DOHH2 (cell line): Measurements from ENCODE around the gene ATP7B.

Experiments
- H3F3A ChIP-seq: fragments of 200-600 bp; sonication (generic), shearing (Covaris generic); 2 replicates; pipeline ENCODE4 v1.6.0; 2016; ENCODE audit warnings: antibody characterized with exemption, mild to moderate bottlenecking; ENCODE audit not compliant: control insufficient read depth, insufficient read depth
- H3K27ac ChIP-seq: fragments of 200-600 bp; sonication (generic); 2 replicates; pipeline ENCODE4 v1.5.1; 2014; ENCODE audit warnings: low read depth, mild to moderate bottlenecking, low read length, moderate library complexity
- H3K27me3 ChIP-seq: fragments of 200-600 bp; sonication (generic); 2 replicates; pipeline ENCODE4 v1.6.1; 2014; ENCODE audit warnings: mild to moderate bottlenecking, low read length, mixed read lengths; ENCODE audit not compliant: control insufficient read depth
- H3K36me3 ChIP-seq: fragments of 200-600 bp; sonication (generic); 2 replicates; pipeline ENCODE4 v1.6.1; 2014; ENCODE audit warnings: mild to moderate bottlenecking, low read length, moderate library complexity, mixed read lengths; ENCODE audit not compliant: control insufficient read depth
- H3K4me1 ChIP-seq: fragments of 200-600 bp; sonication (generic); 2 replicates; pipeline ENCODE4 v1.6.1; 2014; ENCODE audit warnings: mild to moderate bottlenecking, low read length, mixed read lengths; ENCODE audit not compliant: control insufficient read depth
- H3K4me2 ChIP-seq: fragments of 200-600 bp; sonication (generic); 2 replicates; pipeline ENCODE4 v1.6.0; 2014; ENCODE audit warnings: mild to moderate bottlenecking, low read length, moderate library complexity
- H3K4me3 ChIP-seq: fragments of 200-600 bp; sonication (generic); 2 replicates; pipeline ENCODE4 v1.5.1; 2014; ENCODE audit warnings: mild to moderate bottlenecking, low read length, mixed read lengths
- H3K79me2 ChIP-seq: fragments of 200-600 bp; sonication (generic); 2 replicates; pipeline ENCODE4 v1.6.1; 2014; ENCODE audit warnings: mild to moderate bottlenecking, low read length, mixed read lengths; ENCODE audit not compliant: control insufficient read depth
- H3K9me2 ChIP-seq: fragments of 200-600 bp; sonication (generic); replicated peaks from 2 replicates; pipeline ENCODE4 v1.6.1; 2014; ENCODE audit warnings: mild to moderate bottlenecking, low read length, mixed read lengths; ENCODE audit not compliant: control insufficient read depth
- H3K9me3 ChIP-seq: fragments of 200-600 bp; sonication (generic); 2 replicates; pipeline ENCODE4 v1.6.1; 2014; ENCODE audit warnings: antibody characterized with exemption, low read length, mixed read lengths; ENCODE audit not compliant: control insufficient read depth, insufficient read depth
- H4K20me1 ChIP-seq: fragments of 200-600 bp; sonication (generic); 2 replicates; pipeline ENCODE4 v1.6.0; 2014; ENCODE audit warnings: low read depth, mild to moderate bottlenecking, antibody characterized with exemption, low read length, moderate library complexity; ENCODE audit not compliant: control insufficient read depth, insufficient read depth
- EZH2phosphoT487 ChIP-seq: fragments of 200-600 bp; sonication (generic); IDR thresholded peaks from 2 replicates; pipeline ENCODE4 v1.6.1; 2017; ENCODE audit warnings: borderline replicate concordance, mild to moderate bottlenecking, antibody characterized with exemption, low read length, moderate library complexity, mixed read lengths
- TF ChIP-seq, protein P1 (sequence below): fragments of 200-600 bp; sonication (generic); IDR thresholded peaks from one replicate; pipeline ENCODE4 v1.5.1; 2014; ENCODE audit warnings: antibody characterized with exemption, mild to moderate bottlenecking, low read depth, low read length; ENCODE audit not compliant: poor library complexity, severe bottlenecking

ATP7B gene

DNA sequence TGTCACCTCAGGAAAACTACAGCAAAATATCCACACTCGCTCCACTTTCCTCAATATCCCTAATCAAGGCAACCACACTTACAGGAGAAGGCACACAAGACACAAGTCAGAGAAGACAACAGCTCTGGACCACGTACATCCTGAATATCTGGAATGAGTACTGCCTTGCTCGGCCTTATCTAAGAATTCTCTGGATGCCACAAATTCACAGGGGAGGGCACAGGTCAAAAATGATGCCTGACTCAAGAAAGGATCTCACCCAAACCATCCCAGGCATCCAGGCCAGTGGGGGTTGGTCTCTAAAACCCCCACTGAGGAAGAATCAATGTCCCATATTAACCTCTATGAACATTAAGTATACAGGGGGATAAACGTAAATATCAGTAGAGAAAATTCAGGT lies 29.9 kb downstream of the ATP7B start:
- Histone ChIP-seq H3K79me2 (no peaks in the 10 kb centered on the region), H3K36me3 (no peaks in the 10 kb centered on the region), H4K20me1 (no peaks in the 10 kb centered on the region), H3K4me3 (no peak overlapping the region), H3K4me2 (no peak overlapping the region), H3K9me2 (no peaks in the 10 kb centered on the region), H3K27ac (no peak overlapping the region), H3F3A (no peaks in the 10 kb centered on the region), H3K27me3 (no peaks in the 10 kb centered on the region; the same call in 1 of the 2 replicates), H3K9me3 (no peaks in the 10 kb centered on the region), H3K4me1 (no peaks in the 10 kb centered on the region)
- no peak for TF ChIP-seq EZH2phosphoT487
- TF ChIP-seq, protein P1, sequence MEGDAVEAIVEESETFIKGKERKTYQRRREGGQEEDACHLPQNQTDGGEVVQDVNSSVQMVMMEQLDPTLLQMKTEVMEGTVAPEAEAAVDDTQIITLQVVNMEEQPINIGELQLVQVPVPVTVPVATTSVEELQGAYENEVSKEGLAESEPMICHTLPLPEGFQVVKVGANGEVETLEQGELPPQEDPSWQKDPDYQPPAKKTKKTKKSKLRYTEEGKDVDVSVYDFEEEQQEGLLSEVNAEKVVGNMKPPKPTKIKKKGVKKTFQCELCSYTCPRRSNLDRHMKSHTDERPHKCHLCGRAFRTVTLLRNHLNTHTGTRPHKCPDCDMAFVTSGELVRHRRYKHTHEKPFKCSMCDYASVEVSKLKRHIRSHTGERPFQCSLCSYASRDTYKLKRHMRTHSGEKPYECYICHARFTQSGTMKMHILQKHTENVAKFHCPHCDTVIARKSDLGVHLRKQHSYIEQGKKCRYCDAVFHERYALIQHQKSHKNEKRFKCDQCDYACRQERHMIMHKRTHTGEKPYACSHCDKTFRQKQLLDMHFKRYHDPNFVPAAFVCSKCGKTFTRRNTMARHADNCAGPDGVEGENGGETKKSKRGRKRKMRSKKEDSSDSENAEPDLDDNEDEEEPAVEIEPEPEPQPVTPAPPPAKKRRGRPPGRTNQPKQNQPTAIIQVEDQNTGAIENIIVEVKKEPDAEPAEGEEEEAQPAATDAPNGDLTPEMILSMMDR: no peak

DNA sequence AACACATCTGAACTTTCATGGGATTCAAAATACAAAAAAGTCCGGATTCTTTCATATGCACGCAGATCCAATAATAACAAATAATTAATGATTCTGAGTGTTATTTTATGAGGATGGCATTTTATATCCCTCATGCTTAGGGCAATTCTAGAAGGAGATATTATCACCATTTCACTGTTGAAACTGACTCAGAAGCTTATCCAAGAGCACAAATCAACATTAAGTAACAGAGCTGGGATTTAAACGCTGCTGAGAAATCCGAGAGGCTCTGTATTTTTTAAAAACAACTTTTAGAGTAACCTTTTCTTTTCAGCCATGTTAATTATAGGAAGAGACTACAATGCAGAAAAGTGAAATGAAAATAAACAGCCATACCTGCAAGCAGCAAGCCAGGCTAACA lies 30.3 kb downstream of the ATP7B start:
- TF ChIP-seq EZH2phosphoT487: no peak
- TF ChIP-seq, protein P1: no peak
- no peaks in the 10 kb centered on the region for H3K9me2 ChIP-seq
- no peaks in the 10 kb centered on the region for H3K79me2 ChIP-seq
- no peak overlapping the region for H3K4me2 ChIP-seq
- no peak overlapping the region for H3K27ac ChIP-seq
- H3K4me1 ChIP-seq: no peaks in the 10 kb centered on the region
- no peak overlapping the region for H3K4me3 ChIP-seq
- no peaks in the 10 kb centered on the region for H3K9me3 ChIP-seq
- H3K27me3 ChIP-seq: no peaks in the 10 kb centered on the region; the same call in 1 of the 2 replicates
- no peaks in the 10 kb centered on the region for H3K36me3 ChIP-seq
- H4K20me1 ChIP-seq: no peaks in the 10 kb centered on the region
- H3F3A ChIP-seq: no peaks in the 10 kb centered on the region

DNA sequence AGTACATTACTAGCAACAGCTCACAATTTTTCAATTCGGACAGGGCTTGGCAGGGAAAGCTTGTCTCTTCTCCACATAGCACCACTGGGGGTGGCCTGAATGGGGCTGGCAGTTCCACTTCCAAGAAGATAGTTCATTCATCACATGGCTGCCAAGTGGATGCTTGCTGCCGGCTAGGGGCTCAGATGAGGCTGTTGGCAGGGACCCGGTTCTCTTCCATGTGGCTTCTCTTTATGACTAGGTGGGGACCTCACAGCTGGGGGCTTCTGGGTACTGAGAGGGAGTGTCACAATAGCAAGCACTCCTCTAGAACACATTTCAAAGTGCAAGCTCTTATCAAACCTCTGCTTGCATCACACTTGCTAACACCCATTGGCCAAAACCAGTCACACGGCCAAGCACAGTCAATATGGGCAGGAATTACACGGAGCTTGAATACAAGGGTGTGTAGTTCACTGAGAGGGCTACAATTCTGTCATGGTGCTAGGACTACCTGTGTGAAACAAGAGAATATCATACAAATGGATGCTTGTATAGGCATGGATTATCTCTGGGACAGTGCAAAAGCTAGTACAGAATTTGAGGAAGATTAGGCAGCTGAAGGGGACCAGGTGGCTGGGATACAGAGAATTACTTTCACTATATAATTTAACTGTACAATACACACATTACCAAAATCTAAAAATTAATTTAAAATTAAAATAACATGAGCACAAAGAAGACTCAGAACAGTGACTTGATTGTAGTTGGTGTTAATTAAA lies 32.3 kb downstream of the ATP7B start:
- Histone ChIP-seq H3K9me3 (no peaks in the 10 kb centered on the region), H3K36me3 (no peaks in the 10 kb centered on the region), H3F3A (no peaks in the 10 kb centered on the region), H3K9me2 (no peaks in the 10 kb centered on the region), H3K4me3 (no peak overlapping the region), H3K79me2 (no peaks in the 10 kb centered on the region), H3K27ac (no peak overlapping the region), H3K4me1 (no peaks in the 10 kb centered on the region), H3K27me3 (peaks cover under 1% of the 10 kb centered on the region), H3K4me2 (no peak overlapping the region), H4K20me1 (no peaks in the 10 kb centered on the region)
- TF ChIP-seq, protein P1: no peak
- TF ChIP-seq EZH2phosphoT487: no peak

DNA sequence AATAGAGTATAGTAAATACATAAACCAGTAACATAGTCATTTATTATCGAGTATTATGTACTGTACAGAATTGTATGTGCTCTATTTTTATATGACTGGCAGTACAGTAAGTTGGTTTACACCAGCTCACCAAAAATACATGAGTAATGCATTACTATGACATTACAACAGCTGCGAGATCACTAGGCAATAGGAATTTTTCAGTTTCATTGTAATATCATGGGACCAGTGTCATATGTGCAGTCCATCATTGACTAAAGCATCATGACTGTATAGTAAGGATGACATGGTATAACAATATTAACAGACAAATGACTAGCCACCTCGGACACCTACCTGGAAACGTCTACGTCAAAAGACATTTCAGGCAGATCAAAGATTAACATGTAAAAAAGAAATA lies 33.6 kb downstream of the ATP7B start:
- Histone ChIP-seq H3K9me3 (no peaks in the 10 kb centered on the region), H3K4me1 (no peaks in the 10 kb centered on the region), H3K4me3 (no peak overlapping the region), H4K20me1 (no peaks in the 10 kb centered on the region), H3K4me2 (no peak overlapping the region), H3K9me2 (no peaks in the 10 kb centered on the region), H3K27ac (no peak overlapping the region), H3K36me3 (no peaks in the 10 kb centered on the region), H3K79me2 (no peaks in the 10 kb centered on the region), H3K27me3 (peaks cover 3% of the 10 kb centered on the region), H3F3A (no peaks in the 10 kb centered on the region)
- TF ChIP-seq EZH2phosphoT487: no peak
- TF ChIP-seq, protein P1: no peak
